IMR-90 (cell line): ENCODE results near the gene ACAT2. TPM values are rescaled to one million over a fixed set of nuclear protein-coding genes. Genes with fewer than 3 reads are reported as not detected.

Experiments used
- ATAC-seq: fragments of 200-7000 bp; cut with Tn5 transposase; 2 replicates; pipeline ENCODE4 v1.9.1; 2020; ENCODE audit warnings: low read depth, mild to moderate bottlenecking, moderate library complexity
- BruUV-seq: library from RNA; stranded (reverse); fragments of 400-500 nt; replicated peaks from 2 replicates; lab custom pipeline; 2021; lab: Mats Ljungman, UMichigan
- CTCF ChIA-PET: fragments of 300-600 bp; formaldehyde crosslinking; extraction: SDS; loops from one replicate; lab custom pipeline; 2021; ENCODE audit warnings: antibody characterized with exemption; lab: Yijun Ruan, JAX
- POLR2A ChIA-PET: fragments of 300-600 bp; sonication (Branson Sonifier 250); formaldehyde crosslinking; loops from one replicate; lab custom pipeline; 2022; ENCODE audit warnings: antibody characterized with exemption; ENCODE audit not compliant: unreplicated experiment; lab: Charles Lee
- DNase-seq: peaks from one replicate; pipeline ENCODE4 v3.0.0; 2013
- H2AFZ ChIP-seq: replicated peaks from 2 replicates; pipeline ENCODE3; 2013; ENCODE audit warnings: low read length, mild to moderate bottlenecking; ENCODE audit not compliant: poor library complexity
- H2AK5ac ChIP-seq: 2 replicates; pipeline ENCODE4 v1.6.1; 2013; ENCODE audit warnings: low read depth, low read length, inconsistent platforms
- H2AK9ac ChIP-seq: replicated peaks from 2 replicates; pipeline ENCODE3; 2013; ENCODE audit warnings: mild to moderate bottlenecking, low read depth, low read length, moderate library complexity; ENCODE audit not compliant: poor library complexity
- H2BK120ac ChIP-seq: 2 replicates; pipeline ENCODE4 v1.6.1; 2013; ENCODE audit warnings: low read depth, low read length, inconsistent platforms
- H2BK15ac ChIP-seq: 3 replicates; pipeline ENCODE4 v1.6.1; 2013; ENCODE audit warnings: low read depth, low read length, inconsistent platforms
- H2BK20ac ChIP-seq: 2 replicates; pipeline ENCODE4 v1.6.1; 2013; ENCODE audit warnings: low read depth, mild to moderate bottlenecking, inconsistent platforms, low read length, moderate library complexity
- H2BK5ac ChIP-seq: 2 replicates; pipeline ENCODE4 v1.6.1; 2013; ENCODE audit warnings: mild to moderate bottlenecking, low read depth, low read length, inconsistent platforms; ENCODE audit not compliant: poor library complexity, severe bottlenecking
- H3K14ac ChIP-seq: replicated peaks from 2 replicates; pipeline ENCODE4 v1.6.1; 2013; ENCODE audit warnings: low read depth, low read length, inconsistent platforms
- H3K18ac ChIP-seq: 2 replicates; pipeline ENCODE4 v1.6.1; 2013; ENCODE audit warnings: low read depth, low read length, control low read depth
- H3K23ac ChIP-seq: 2 replicates; pipeline ENCODE4 v1.6.1; 2013; ENCODE audit warnings: low read depth, low read length, inconsistent platforms
- H3K27ac ChIP-seq: 2 replicates; pipeline ENCODE4 v1.5.1; 2013; ENCODE audit warnings: mild to moderate bottlenecking, control low read depth, low read length; ENCODE audit not compliant: insufficient read depth
- H3K27me3 ChIP-seq: 2 replicates; pipeline ENCODE4 v1.6.1; 2013; ENCODE audit warnings: low read length; ENCODE audit not compliant: control insufficient read depth, insufficient read depth
- H3K36me3 ChIP-seq: 2 replicates; pipeline ENCODE4 v1.6.1; 2013; ENCODE audit warnings: low read length, mixed read lengths; ENCODE audit not compliant: control insufficient read depth, insufficient read depth
- H3K4ac ChIP-seq: 2 replicates; pipeline ENCODE4 v1.6.1; 2013; ENCODE audit warnings: low read depth, low read length, inconsistent platforms
- H3K4me1 ChIP-seq: 2 replicates; pipeline ENCODE4 v1.6.1; 2013; ENCODE audit warnings: low read length, mixed read lengths; ENCODE audit not compliant: control insufficient read depth, insufficient read depth
- H3K4me2 ChIP-seq: 2 replicates; pipeline ENCODE4 v1.6.1; 2013; ENCODE audit warnings: low read depth, mild to moderate bottlenecking, control low read depth, low read length, moderate library complexity
- H3K4me3 ChIP-seq: 2 replicates; pipeline ENCODE4 v1.5.1; 2013; ENCODE audit warnings: low read depth, mild to moderate bottlenecking, control low read depth, low read length, moderate library complexity; ENCODE audit not compliant: insufficient read depth
- H3K56ac ChIP-seq: 2 replicates; pipeline ENCODE4 v1.6.1; 2013; ENCODE audit warnings: low read length, inconsistent platforms; ENCODE audit not compliant: insufficient read depth; ENCODE audit errors: extremely low read depth
- H3K79me1 ChIP-seq, 2 experiments: 2 replicates each; pipeline ENCODE4 v1.6.1; 2013; ENCODE audit warnings: low read length in 2 of 2, inconsistent platforms in 1 of 2, low read depth in 1 of 2
- H3K9ac ChIP-seq: 2 replicates; pipeline ENCODE4 v1.6.1; 2013; ENCODE audit warnings: low read depth, low read length, control low read depth
- H3K9me1 ChIP-seq: 2 replicates; pipeline ENCODE4 v1.6.1; 2013; ENCODE audit warnings: low read length, inconsistent platforms; ENCODE audit not compliant: insufficient read depth
- H3K9me3 ChIP-seq: 2 replicates; pipeline ENCODE4 v1.6.1; 2013; ENCODE audit warnings: low read length; ENCODE audit not compliant: control insufficient read depth, insufficient read depth
- H4K20me1 ChIP-seq: 2 replicates; pipeline ENCODE4 v1.6.1; 2013; ENCODE audit warnings: low read length, inconsistent platforms; ENCODE audit not compliant: insufficient read depth
- H4K5ac ChIP-seq: 2 replicates; pipeline ENCODE4 v1.6.1; 2013; ENCODE audit warnings: mild to moderate bottlenecking, low read depth, low read length, control low read depth
- H4K8ac ChIP-seq, 2 experiments: 2 replicates each; pipeline ENCODE4 v1.6.1; 2013; ENCODE audit warnings: low read depth in 2 of 2, low read length in 2 of 2, control low read depth in 1 of 2, inconsistent platforms in 1 of 2
- H4K91ac ChIP-seq: 2 replicates; pipeline ENCODE4 v1.6.1; 2013; ENCODE audit warnings: low read depth, low read length, inconsistent platforms; ENCODE audit not compliant: insufficient read depth
- MAZ ChIP-seq: IDR thresholded peaks from 2 replicates; pipeline ENCODE4 v1.6.1; 2012; ENCODE audit warnings: low read depth, mild to moderate bottlenecking, low read length, improper control_type of control experiment, moderate library complexity, borderline replicate concordance
- POLR2A ChIP-seq: IDR thresholded peaks from 2 replicates; pipeline ENCODE4 v1.6.1; 2012; ENCODE audit warnings: mild to moderate bottlenecking, low read depth, low read length
- RCOR1 ChIP-seq: IDR thresholded peaks from 2 replicates; pipeline ENCODE4 v1.6.1; 2012; ENCODE audit warnings: mild to moderate bottlenecking, low read length, improper control_type of control experiment; ENCODE audit not compliant: insufficient replicate concordance
- dilution Hi-C: fragments of 300-500 bp; cut with HindIII; formaldehyde crosslinking; loops from one replicate; pipeline ENCODE4 v1.14.3; 2018; ENCODE audit warnings: low sequenced_read_pairs; ENCODE audit not compliant: unreplicated experiment
- in situ Hi-C: fragments of 300-500 bp; cut with MboI; formaldehyde crosslinking; loops from 3 replicates; pipeline ENCODE4 v1.14.3; 2019; ENCODE audit warnings: low sequenced_read_pairs, inconsistent platforms, mixed read lengths
- intact Hi-C: fragments of 100-400 bp; cut with micrococcal nuclease; formaldehyde crosslinking; loops from 2 replicates; pipeline ENCODE4 v1.10.0; 2022
- polyA plus RNA-seq, 3 experiments: library from polyadenylated mRNA; depleted of rRNA; stranded (reverse); fragments of >200 nt; gene quantifications; 2 replicates each; pipeline ENCODE4 v1.2.3, GENCODE V29; 2012; ENCODE audit warnings: low replicate concordance in 1 of 3
- total RNA-seq: library from RNA; depleted of rRNA; stranded (reverse); fragments of >200 nt; gene quantifications from 2 replicates; pipeline ENCODE4 v1.2.3, GENCODE V29; 2012

The ACAT2 gene
- total and polyA plus RNA-seq, 2 of the 4 experiments (the other 2 are of a cell fraction) = 30.5 to 45.2 TPM

DNA sequence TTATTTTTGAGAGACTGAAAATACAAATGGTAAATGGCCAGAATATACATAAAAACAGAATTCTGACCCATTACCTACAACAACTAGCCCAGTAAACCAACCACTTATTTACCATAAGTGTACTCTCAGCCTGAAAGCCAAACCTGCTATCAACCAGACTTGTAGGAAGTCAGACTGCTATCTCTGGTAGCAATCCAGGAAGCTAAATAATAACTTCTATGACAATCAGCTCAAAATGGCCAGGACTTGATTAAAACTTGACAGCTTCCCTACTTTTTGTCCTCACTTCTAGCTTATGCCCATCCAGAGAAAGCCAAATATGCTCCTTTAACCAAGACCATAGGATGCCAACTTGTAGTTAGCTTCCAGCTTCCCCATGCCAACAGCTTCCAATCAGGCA, 39.2 kb upstream of the ACAT2 start:
- peaks cover 2% of the 10 kb centered on the region; the same call in 1 of the 2 replicates for H4K20me1 ChIP-seq
- H4K5ac ChIP-seq = no peak overlapping the region
- no peak overlapping the region for H3K56ac ChIP-seq
- ChIA-PET POLR2A (no interaction called here), CTCF (no interaction called here)
- no peak overlapping the region for H3K23ac ChIP-seq
- in situ Hi-C loops (loop anchor here (25.0 kb wide), 1 partner anchor 1085 kb away; the partner anchor contains the start of gene DYNLT1), intact Hi-C loops (no loop called here), dilution Hi-C loops (no loop called here)
- H2BK5ac ChIP-seq = no peak overlapping the region
- H3K9ac ChIP-seq = no peak overlapping the region
- no peak overlapping the region for H2AK5ac ChIP-seq
- H3K18ac ChIP-seq = no peak overlapping the region
- H3K4me3 ChIP-seq = no peak overlapping the region
- no peak for DNase-seq
- H3K36me3 ChIP-seq = peaks cover 1% of the 10 kb centered on the region; the same call in 1 of the 2 replicates
- no peak overlapping the region for H2BK20ac ChIP-seq
- no peak overlapping the region for H4K91ac ChIP-seq
- H2AK9ac ChIP-seq = no peak overlapping the region
- H3K4me1 ChIP-seq = peaks cover 5% of the 10 kb centered on the region; the same call in 1 of the 2 replicates
- H2AFZ ChIP-seq = no peak overlapping the region
- no peak overlapping the region for H3K27ac ChIP-seq
- H2BK120ac ChIP-seq = no peak overlapping the region
- ATAC-seq = no peak
- no peak overlapping the region for H2BK15ac ChIP-seq
- H3K9me3 ChIP-seq = no peaks in the 10 kb centered on the region
- H4K8ac ChIP-seq = no peak overlapping the region
- no peak for TF ChIP-seq RCOR1
- TF ChIP-seq MAZ = no peak
- TF ChIP-seq POLR2A = no peak
- no peak overlapping the region for H3K4ac ChIP-seq
- no peak overlapping the region for H3K14ac ChIP-seq
- H3K27me3 ChIP-seq = no peaks in the 10 kb centered on the region
- H3K9me1 ChIP-seq = no peaks in the 10 kb centered on the region
- no TSS peak for BruUV-seq
- H3K79me1 ChIP-seq = peaks cover 29 to 67% of the 10 kb centered on the region in 2 experiments
- H3K4me2 ChIP-seq = no peak overlapping the region
